ENCODE data around the gene MAPK10.

- TF ChIP-seq JUNB (CRISPR knock-in tag; conservative IDR thresholded peaks at IDR 0.05) (no peak), LCOR (CRISPR knock-in tag; IDR thresholded peaks at IDR 0.05) (no peak), ZFP30 (CRISPR knock-in tag; IDR thresholded peaks at IDR 0.05; ENCODE audit: borderline replicate concordance) (no peak), TBP (optimal IDR thresholded peaks at IDR 0.05; ENCODE audit: low read depth, low read length) (no peak), ZNF311 (CRISPR knock-in tag; IDR thresholded peaks at IDR 0.05) (no peak), HBP1 (CRISPR knock-in tag; IDR thresholded peaks at IDR 0.05) (no peak), SMC3 (conservative IDR thresholded peaks at IDR 0.05; ENCODE audit: insufficient read depth, low read depth, low read length) (no peak), CTCF (IDR thresholded peaks at IDR 0.05 in 2 of 3, conservative IDR thresholded peaks at IDR 0.05 in 1 of 3; ENCODE audit: insufficient read depth in 2 of 3, low read depth in 1 of 3, low read length in 3 of 3) (no peak), KDM4B (IDR thresholded peaks at IDR 0.05; ENCODE audit: borderline replicate concordance in 2 of 2, low read depth in 1 of 2) (no peak), SP1 (CRISPR knock-in tag; IDR thresholded peaks at IDR 0.05) (no peak), CHD1 (IDR thresholded peaks at IDR 0.05; ENCODE audit: low read length) (no peak), CBX1 (IDR thresholded peaks at IDR 0.05; ENCODE audit: low read depth) (no peak)
Observed at GRCh38 chr4:86333236-86333635, 26.6 kb downstream of the MAPK10 start.
